Dermis microvascular lymphatic vessel endothelial cell (primary cell): ENCODE measurements around the gene SBF1. TPM values are rescaled to one million over a fixed set of nuclear protein-coding genes. Genes with fewer than 3 reads are reported as not detected.
A peak's percentile ranks its signal among the peaks of the same experiment; 100 is the strongest.

Experiments used
- DNase-seq, 2 donors: peaks; one replicate each; pipeline versions ENCODE4 v3.0.0 to v3.0.0-alpha.2; 2010; ENCODE audit warnings: low read depth in 2 of 2
- total RNA-seq: library from RNA; depleted of rRNA; stranded (reverse); fragments of >200 nt; gene quantifications from 2 replicates; pipeline ENCODE4 v1.2.1, GENCODE V29; 2014

The SBF1 gene
- total RNA-seq, 1 donor from 2014 or later: 26.7 TPM

DNA sequence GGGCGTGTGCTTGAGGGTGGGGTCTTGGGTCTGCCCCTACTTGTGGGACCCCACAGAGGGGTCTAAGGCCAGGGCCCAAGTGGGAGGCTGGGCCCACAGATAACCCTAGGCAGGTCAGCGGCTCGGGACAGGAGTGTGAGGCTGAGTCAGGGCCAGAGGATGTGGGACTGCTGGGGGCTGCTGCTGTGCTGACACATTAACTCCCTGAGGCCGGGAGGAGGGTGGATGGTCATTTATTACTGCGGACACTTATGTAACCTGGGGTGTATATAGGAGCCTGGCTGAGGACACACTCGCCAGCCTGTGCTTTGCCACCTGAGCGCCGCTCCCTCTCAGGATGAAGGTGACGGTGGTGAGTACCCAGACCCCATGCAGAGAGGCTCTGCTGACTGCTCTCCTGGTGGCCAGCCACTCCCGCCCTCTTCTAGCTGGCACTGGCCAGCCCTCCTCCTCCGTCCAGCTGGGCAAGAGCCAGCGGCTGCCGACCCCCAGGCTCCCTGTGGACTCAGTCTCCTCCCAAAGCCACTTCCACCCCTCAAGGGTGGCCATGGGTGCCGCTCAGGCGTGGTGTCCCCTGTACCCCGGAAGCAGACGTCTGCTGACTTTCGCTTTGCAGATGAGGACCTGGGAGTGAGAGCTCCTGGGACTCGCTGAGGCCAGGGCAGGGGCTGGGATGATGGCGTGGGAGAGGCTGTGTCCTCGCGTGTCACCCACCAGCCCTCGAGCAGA is 11.9 kb upstream of the SBF1 start, which contains the start of gene MIOX:
MIOX (plus strand) TSS at position 299 of the 729 bp plus-strand sequence; CDS start at position 338, 39 bp downstream.
- DNase-seq: no peak

DNA sequence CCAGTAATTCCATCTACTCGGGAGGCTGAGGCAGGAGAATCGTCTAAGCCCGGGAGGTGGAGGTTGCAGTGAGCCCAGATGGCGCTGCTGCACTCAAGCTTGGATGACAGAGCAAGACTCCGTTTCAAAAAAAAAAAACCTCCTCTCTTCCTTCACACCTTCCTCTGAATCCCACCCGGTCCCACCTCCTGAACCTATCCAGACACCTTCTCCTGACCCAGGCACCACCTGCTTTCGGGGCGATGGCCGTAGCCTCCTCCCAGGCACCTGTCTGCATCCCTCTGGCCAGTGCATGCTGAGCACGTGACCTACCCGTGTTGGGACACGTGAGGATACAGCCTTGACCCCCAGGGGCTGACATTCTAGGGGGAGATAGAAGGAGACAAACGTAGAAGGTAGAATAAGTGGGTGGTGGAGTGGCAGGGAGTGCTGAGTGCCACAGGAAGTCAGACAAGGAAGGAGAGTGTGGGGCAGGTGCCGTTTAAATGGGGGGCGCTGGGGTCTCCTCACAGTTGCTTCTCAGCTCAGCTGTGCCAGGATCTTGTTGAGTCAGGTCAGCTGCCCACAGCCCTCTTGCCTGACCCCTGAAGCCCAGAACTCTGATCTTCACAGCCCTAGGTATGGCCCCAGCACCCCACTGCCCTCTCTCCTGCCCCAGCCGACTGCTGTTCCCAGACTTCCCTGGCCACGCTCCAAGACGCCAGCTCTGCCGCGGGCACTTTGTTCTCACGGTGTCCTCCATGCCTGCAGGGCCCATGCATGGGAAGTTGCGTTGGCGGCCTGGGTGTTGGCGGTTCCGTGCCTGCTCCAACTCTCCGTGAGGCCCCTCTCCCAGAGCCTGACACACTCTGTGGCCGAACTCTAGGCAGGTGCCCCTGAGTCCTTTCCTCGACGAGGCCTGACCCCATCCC is 10.6 kb upstream of the SBF1 start:
- no peak for DNase-seq

DNA sequence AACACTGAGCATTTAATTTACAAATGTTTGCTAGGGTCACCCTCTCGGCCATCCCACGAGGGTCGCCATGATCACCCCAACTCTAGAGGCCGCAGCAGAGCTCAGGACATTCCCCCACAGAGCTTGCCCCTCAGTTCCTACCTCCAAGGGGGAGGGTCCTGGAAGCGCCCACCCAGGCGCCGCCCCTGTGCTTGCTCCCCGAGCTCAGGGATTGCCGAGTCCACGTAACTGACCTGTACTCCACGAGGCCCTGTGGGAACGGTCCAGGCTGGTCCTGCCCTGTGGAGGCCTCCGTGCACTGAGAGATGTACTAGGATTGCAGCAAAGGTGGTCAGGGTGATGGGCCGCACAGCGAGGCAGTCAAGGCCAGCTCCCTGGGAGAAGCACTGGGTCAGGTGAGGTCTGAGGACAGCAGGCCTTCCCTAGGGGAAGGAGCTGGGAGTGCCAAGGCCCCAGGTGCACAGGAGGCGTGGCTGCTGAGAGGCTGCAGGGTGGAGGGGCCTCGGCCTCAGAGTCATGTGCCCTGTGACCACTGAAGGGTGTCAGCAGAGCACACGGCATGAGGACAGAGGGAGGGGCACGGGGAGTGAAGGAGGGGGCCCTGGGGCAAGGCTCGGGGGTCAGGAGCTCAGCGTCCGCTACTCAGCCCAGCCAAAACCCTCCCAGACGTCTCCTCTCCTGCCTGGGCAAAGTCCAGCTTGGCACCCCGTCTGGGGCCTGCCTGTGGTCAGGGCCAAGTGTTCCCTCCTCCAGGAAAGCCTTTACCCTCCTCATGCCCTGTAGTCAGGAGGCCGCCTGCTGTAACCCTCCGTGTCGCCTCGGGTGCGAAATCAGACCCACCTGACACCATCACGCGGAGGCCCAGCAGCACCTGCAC is 9.4 kb upstream of the SBF1 start:
- DNase-seq: no peak

DNA sequence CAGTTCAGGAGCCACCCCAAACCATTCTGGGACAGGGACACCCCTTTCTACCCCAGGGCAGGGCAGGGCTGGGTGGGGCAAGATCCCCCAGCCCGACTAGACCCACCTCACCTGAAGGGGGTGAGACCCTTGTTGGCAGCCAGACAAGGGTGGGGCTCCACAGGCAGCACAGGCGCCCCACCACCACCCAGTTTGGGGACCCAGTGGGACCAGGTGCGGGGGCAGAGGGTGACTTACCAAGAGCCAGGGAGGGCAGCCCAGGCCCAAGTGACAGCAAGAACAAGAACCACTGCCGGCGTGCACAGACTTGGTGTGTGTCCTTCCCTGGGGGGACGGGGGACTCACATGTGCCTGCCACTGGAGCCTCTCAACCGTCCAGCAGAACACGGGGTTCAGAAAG is 8.7 kb upstream of the SBF1 start:
- no peak for DNase-seq

DNA sequence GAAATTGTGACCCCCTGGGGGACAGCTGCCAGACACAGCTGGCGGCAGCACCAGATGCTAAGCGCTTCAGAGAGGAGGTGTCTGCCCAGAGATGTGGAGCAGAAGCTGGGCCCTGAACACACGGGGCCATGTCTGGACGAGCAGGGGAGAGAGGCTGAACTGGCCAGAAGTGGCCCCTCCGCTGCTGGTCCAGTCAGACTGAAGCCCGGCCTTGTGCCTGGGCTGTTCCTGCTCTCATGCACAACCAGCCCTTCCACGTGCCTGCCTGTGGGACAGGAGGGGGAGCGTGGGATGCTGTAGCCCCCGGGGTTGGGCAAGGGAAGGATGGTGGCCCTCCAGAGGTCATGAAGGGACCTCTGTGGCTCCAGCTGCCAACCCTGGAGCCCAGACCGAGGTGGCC is 8.3 kb upstream of the SBF1 start:
- DNase-seq: no peak

DNA sequence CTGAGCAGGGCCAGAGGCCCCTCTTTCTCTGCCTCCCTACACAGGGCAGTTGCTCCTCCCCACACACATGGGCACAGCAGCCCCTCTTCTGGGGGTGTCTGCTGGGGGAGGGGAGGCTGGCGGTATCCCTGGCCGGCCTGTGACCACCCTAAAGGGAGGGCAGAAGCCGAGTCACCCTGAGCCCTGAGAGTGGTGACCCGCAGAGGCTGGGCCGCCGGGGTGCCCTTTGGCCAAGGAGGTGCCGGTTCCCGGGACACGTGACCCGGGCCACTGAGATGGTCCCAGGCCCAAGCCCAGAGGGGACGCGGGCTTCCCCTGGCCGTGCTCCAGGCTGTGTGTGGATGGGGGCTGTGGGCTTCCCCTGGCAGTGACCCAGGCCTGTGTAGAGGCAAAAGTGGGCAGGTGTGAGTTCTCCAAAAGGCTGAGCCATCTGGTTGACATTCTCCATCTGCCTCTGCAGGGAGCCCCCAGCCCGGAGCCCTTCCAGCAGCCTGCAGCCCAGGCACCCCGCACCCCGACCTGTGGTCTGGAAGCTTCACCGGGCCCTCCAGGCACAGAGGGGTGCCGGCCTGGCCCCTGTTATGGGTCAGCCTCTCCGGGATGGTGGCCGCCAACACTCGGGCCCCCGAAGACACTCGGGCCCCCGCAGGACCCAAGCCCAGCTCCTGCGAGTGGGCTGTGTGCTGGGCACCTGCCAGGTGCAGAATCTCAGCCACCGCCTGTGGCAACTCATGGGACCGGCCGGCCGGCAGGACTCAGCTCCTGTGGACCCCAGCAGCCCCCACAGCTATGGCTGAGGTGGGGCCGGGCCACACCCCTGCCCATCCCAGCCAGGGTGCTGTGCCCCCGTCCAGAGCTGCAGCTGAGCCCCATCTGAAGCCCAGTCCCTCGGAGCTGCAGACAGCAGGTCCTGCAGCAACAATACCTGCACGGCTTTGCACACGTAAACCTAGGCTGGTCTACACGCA is 7.6 kb upstream of the SBF1 start:
- DNase-seq: no peak

DNA sequence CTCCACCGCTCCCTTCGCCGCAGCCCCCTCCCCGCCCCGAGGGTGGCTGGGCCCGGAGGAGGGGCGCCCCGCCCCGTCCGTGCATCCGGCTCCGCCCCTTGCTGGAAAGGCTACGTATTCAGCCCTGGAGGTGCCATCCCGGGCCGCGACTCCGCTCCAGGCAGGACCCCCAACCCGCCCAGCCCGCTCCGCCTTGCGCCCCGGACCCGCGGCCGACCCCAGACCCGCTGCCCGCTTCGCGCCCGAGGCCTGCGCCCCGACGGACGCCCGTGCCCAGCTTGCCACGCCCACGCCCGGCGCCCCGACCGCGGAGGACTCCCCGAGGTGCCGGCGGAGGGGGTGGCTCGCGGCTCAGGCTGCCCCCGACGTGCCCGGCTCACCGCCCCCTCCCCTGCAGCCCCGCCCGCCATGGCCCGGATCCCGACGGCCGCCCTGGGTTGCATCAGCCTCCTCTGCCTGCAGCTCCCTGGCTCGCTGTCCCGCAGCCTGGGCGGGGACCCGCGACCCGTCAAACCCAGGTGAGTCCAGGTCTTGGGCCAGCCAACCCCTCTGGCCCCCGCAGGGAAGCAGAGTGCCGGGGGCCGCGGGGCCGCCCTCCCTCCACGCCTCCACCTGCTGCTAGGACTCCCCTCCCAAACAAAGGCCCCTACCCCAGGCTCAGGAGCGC is 6.7 kb upstream of the SBF1 start, which contains the start of gene ADM2:
ADM2 (plus strand) TSS at position 104 of the 667 bp plus-strand sequence; CDS start at position 409, 305 bp downstream.
- DNase-seq: peak in 1 of 2 donors; percentile 24

DNA sequence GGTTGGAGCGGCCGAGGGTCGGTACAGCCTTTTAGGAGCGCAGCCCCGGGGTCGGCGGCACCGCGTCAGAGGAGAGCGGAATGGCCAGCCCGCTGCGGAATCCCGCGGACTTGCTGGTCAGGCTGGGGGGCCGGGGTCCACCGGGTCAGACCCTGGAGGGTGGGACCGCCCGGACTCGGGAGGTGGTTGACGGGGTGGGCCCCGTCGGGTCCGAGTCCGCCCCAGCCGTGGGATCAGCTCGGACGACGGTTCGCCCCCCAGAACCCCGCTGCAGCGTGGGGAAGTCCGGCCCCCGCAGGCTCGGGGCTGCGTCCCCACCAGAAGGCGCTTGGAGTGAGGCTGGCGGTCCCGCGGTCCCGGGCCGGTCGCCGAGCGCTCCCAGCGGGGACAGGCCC is 6.2 kb upstream of the SBF1 start:
- no peak for DNase-seq

DNA sequence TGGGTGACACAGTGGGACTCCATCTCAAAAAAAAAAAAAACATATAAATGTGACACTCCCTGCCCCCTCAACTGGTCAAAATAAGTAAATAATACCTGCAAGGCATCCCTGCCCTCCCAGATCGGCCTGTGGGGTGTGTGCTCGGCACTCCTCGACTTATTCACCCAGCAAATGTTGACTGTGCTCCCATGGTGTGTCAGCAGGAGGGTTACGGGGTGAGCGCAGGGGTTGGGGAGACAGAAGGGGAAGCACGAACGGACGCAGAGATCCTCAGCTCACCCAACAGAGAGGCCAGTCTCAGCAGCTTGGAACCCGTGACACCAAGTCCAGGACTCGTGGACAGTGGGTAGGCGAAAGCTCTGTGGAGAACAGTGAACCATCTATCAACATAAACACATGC is 4.9 kb upstream of the SBF1 start:
- no peak for DNase-seq

DNA sequence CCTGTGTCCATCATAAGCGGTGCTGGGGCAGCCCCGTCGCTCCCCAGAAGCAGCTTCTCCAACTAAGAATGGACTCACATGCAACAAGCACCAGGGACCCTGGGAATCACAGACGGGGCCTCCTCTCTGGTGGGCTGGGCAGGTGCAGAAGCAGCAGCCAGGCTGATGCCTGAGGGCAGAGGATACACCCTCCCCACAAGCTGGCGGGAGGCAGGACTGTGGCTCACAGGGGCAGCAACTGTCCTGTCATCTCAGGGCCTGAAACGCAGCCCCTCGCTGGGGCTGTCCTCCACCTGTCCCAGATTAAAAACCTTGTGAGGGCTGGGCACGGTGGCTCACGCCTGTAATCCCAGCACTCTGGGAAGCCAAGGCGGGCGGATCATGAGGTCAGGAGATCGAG is 3.1 kb upstream of the SBF1 start:
- no peak for DNase-seq

DNA sequence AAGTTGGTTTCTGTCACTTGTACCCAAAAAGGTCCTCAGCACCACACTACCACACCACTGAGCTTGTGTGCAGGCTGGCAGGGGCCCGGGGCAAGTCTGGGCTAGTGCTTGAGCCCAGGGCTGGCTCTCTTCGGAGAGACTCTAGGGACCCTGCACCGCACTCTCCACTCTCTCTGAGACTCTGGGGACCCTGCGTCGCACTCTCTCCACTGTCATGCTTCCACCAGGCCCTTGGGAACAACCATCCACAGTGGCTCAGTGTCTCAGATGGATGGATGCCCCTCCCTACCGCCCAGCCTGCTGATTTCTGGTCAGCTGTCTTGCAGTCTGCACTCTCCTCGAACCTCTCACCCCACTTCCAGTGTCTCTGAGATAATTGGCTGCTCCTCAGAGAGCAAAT is 2.0 kb upstream of the SBF1 start:
- no peak for DNase-seq

DNA sequence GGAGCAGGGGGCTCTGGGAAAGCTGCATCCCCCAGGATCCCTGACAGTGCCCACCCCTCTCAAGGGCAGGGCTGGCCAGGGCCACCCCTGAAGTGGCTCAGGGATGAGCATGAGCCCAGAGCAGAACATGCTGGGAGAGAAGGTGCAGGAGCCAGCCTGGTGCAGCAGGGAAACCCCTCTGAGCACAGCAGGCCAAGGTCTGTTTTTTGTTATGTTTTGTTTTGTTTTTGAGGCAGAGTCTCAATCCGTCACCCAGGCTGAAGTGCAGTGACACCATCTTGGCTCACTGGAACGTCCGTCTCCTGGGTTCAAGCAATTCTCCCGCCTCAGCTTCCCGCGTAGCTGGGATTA is 792 bp upstream of the SBF1 start:
- no peak for DNase-seq

DNA sequence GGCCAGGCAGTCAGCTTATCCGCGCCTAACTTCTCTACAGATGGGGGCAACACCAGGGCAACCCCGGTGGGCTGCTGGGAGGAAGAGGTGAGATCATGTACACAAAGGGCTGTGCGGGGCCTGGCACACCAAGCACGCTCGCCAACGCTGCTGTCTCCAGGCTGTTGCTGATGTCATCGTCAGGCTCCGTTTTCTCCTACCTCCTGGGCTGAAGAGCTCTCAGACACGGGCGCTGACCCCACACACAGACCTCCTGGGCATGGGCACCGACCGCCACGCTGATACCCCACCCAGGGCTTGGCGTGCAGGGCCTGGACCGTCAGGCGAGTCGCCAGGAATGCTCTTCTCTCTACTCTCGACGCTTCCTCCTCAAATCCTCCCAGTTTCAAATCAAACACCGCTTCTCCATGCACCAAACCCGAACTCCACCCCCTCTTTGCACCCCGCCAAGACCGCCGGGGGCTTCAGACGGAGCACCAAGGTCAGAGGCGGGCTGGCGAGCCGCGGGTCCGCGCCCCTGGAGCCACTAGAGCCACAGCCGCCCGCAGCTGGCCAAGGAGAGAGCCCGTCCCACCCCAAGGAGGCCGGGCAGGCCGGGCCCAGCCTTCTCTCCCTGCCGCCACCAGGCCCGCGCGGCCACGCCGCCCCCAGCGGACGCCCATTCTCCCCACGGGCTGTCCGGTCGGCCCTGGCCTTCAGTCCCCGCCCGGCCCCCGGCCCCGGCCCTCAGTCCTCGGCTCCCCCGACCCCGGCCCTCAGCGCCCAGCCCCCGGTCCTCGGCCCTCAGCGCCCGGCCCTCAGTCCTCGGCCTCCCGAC is 772 bp downstream of the SBF1 start:
- peak in 1 of 2 donors; percentile 62 for DNase-seq

DNA sequence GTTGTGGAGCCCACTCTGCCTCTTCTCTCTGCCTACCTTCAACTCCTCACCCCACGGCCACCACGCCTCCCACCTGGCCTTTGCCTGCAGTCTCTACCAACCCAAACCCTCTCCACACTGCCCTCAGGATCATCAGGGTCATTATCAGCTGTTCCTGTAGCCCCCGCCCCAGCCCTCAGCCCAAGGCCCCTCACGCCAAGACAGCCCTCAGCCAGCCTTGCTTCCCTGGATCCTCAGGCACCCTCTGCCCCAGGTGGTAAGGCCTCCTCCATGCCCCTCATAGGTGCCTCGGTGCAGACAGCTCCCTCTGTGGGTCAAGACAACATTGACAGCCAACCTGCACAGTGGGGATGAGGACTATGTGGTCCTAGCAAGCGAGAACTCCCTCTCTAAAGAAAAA is 1.7 kb downstream of the SBF1 start:
- peak in 1 of 2 donors; percentile 21 for DNase-seq

DNA sequence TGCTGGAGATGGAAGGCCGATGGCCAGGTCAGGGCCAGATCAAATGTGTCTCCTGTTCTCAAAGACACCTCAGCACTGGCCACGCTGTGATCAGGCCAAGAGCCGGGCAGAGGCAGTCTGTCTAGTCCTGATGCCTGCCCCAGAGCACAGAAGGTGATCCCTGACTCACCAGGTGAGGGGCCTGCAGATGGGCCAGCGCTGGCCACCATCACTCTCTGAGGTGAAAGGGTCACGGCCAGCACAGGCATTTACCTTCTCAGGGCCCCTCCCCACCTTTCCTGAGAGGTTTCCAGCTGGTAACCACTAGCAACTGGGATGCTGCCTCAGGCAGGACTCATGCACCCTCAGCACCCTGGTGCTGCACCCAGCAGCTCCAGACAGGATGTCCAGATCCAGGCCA is 2.9 kb downstream of the SBF1 start:
- no peak for DNase-seq

DNA sequence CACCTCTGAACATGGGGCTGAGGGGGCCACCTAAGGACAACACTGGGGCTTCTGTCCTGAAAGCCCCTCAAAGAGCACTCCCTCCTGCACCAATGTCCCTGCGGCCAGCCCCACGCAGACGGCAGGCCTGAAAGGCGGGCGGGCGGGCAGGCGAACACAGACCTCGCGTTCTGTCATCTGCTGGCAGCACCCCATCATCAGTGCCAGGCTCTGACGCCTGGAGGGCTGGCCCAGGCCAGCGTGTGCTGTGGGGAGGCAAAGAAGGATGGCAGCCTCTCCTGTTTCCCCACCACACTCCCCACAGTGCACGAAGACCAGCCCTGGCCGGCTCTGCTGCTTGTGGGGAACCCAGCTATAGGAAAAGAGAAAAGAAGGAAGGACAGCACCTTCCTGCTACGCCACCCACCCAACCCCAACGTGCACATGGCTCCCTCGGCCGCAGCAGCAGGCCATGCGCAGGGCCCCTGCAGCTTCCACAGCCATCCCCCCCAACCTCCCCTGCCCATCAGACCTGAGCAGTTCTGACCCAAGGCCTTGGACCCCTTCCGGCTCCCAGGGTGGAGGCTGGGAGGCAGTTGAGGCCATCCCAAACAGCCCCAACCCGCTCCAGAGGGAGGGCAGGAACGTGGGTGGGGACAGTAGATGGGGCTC is 3.5 kb downstream of the SBF1 start:
- DNase-seq: no peak

DNA sequence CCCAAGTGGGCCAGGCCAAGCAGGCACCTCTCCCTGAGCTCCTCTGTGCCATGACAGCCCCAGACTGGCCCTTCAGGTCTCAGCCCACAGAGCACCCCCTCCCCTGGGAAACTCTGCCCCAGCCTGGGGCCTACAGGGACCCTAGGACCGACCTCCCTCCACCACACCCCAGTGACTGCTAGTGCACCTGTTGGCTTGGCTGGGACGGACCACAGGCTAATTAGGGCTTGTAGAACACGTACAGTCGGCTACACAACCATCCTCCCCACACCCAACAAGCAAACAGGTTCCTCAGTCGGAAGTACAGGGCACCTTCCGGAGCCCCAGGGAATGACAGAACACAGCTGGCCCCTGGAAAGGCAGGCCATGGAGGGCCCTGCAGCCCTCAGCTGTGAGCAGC is 4.3 kb downstream of the SBF1 start:
- DNase-seq: no peak
